ENCODE measurements around the gene SLC16A13.
"Not testable (repeated sequence)": the region's sequence is repeated elsewhere in the genome, so short reads cannot be mapped to it uniquely, and the experiment has no call there.

SLC16A13 gene

GRCh38 chr17:7034955-7035590, 742 bp upstream of the SLC16A13 start:
- DNase-seq, result no peak

- no peak for DNase-seq
Measured at GRCh38 chr17:7038025-7038862, 2.4 kb downstream of the SLC16A13 start.

GRCh38 chr17:7039832-7040231, 4.0 kb downstream of the SLC16A13 start:
- no peak for DNase-seq

GRCh38 chr17:7041607-7042500, 6.0 kb downstream of the SLC16A13 start:
- peak; percentile 59 for DNase-seq

- DNase-seq, result no peak
Measured at GRCh38 chr17:7042501-7043181, 6.8 kb downstream of the SLC16A13 start.

GRCh38 chr17:7043182-7043496, 7.3 kb downstream of the SLC16A13 start:
- DNase-seq, result peak; percentile 57

- DNase-seq, result peak; percentile 70
Measured at GRCh38 chr17:7043497-7044198, 7.8 kb downstream of the SLC16A13 start, which contains the start of gene SLC16A11. Gene SLC16A11, minus strand, starts transcription at chr17:7044092. Its CDS starts 579 bp downstream, at chr17:7043513.

- DNase-seq, result peak; percentile 94
Measured at GRCh38 chr17:7045492-7046126, 9.8 kb downstream of the SLC16A13 start.

GRCh38 chr17:7046127-7046724, 10.4 kb downstream of the SLC16A13 start:
- no peak for DNase-seq

GRCh38 chr17:7046725-7047397, 11.0 kb downstream of the SLC16A13 start:
- DNase-seq, result peak; percentile 56

- no peak for DNase-seq
Measured at GRCh38 chr17:7047566-7047965, 11.8 kb downstream of the SLC16A13 start.

- DNase-seq, result no peak
Measured at GRCh38 chr17:7048968-7049367, 13.2 kb downstream of the SLC16A13 start.

- DNase-seq, result not testable (repeated sequence)
Measured at GRCh38 chr17:7050583-7050982, 14.8 kb downstream of the SLC16A13 start.

- no peak for DNase-seq
Measured at GRCh38 chr17:7056386-7056785, 20.6 kb downstream of the SLC16A13 start.

GRCh38 chr17:7058831-7059447, 23.1 kb downstream of the SLC16A13 start:
- no peak for DNase-seq

- DNase-seq, result no peak
Measured at GRCh38 chr17:7060165-7060891, 24.5 kb downstream of the SLC16A13 start.

GRCh38 chr17:7063518-7064094, 27.8 kb downstream of the SLC16A13 start:
- DNase-seq, result no peak

GRCh38 chr17:7064261-7064660, 28.4 kb downstream of the SLC16A13 start:
- DNase-seq, result no peak

GRCh38 chr17:7067198-7067597, 31.4 kb downstream of the SLC16A13 start:
- DNase-seq, result no peak
